Measurements from ENCODE around the gene HOXB7. TPM values are rescaled to one million over a fixed set of nuclear protein-coding genes. Genes with fewer than 3 reads are reported as not detected.

HOXB7 gene
- total RNA-seq, result 10 to 100 TPM in 1 of 4 donors, 1 to 10 TPM in 3; 2.3 to 11.1 (median 5.2) TPM

DNA sequence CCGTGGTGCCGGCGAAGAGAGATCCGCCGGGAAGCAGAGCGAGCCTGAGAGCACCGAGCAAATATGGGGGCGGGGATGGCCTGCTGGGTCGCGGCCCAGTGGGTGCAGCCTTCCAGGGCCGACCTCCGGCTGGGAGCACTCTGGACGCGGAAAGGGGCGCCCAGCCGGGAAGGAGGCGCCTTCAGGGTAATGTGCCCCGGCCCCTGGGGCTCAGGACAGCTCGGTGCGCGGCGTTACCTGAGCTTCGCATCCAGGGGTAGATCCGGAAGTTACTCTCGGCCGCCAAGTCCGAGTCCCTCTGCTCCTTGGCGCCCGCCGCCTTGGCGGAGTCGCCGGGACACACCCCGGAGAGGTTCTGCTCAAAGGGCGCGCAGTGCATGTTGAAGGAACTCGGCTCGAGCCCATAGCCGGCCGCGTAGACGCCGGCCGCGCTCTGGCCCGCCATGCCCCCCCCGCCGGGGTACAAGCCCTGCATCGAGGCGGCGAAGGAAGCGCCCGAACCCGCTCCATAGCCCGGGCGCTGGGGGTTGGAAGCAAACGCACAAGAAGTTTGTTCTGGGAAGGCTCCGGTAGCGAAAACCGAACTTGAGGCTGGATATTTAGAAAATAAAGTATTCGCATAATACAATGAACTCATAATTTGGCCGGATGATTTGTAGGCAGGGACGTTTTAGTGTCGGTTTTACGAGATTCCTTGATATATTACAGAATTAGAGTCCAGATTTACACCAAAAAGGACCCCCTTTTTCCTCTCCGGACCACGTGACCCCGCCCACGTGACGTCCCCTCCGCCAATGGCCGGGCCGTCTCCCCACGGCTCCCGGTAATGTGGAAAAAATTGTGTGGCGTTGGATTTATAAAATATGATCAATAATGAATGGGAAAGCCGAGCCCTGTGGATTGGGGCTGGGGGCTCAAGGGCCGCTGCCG lies at the start of gene HOXB7:
Gene HOXB7 (minus strand): TSS at position 736 of the 930 bp plus-strand sequence. CDS start 99 bp downstream, at position 637.
- TF ChIP-seq, protein P1, sequence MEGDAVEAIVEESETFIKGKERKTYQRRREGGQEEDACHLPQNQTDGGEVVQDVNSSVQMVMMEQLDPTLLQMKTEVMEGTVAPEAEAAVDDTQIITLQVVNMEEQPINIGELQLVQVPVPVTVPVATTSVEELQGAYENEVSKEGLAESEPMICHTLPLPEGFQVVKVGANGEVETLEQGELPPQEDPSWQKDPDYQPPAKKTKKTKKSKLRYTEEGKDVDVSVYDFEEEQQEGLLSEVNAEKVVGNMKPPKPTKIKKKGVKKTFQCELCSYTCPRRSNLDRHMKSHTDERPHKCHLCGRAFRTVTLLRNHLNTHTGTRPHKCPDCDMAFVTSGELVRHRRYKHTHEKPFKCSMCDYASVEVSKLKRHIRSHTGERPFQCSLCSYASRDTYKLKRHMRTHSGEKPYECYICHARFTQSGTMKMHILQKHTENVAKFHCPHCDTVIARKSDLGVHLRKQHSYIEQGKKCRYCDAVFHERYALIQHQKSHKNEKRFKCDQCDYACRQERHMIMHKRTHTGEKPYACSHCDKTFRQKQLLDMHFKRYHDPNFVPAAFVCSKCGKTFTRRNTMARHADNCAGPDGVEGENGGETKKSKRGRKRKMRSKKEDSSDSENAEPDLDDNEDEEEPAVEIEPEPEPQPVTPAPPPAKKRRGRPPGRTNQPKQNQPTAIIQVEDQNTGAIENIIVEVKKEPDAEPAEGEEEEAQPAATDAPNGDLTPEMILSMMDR (IDR thresholded peaks at IDR 0.05; ENCODE audit: low read depth), result no peak

DNA sequence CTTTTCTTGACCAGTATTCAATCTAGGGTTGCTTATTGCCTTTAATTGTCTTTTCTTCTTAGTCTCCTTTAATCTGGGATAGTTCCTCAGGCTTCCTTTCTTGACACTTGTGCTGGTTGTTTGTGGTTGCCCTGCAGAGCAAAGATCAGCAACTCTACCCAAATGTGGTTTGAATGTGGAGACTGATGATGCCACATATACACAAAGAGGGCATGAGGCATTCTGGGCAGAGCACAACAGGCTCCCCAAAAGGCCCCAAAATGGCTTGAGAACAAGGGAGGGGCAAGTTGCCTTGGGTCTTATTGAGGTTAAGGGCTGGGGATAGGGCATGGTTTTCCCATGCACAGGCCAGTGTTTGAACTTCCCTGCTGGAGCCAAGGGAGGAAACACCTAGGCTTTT lies 45.1 kb upstream of the HOXB7 start:
- TF ChIP-seq, protein P1 (IDR thresholded peaks at IDR 0.05; ENCODE audit: low read depth), result no peak

DNA sequence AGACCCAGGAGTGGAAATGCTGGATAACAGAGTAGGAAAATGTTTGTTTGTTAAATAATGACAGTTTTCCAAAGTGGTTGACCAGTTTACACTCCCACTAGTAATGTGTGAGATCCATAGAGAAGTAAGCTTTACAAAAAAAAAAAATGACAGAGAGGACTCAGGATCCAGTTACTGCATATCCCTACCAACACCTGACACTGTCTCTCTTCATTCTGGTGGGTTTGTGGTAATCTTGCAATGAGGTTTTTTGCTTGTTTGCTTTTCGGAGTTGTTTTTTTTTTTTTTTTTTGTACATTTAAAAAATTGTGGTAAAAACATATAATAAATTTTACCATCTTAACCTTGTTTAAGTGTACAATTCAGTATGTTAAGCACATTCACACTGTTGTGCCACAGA lies 38.9 kb upstream of the HOXB7 start:
- TF ChIP-seq, protein P1 (IDR thresholded peaks at IDR 0.05; ENCODE audit: low read depth), result no peak

DNA sequence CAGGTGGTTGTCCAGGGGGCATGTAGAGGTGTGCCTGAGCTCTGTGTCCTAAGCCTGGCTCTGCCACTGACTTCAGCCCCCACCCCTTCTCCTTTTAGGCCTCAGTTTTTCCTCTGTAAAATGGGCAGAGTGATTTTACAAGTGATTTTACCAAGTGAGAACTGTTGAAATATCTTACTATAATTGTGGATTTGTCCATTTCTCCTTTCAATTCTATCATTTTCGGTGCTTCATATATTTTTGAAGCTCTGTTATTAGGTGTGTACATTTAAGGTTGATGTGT lies 37.1 kb upstream of the HOXB7 start:
- TF ChIP-seq, protein P1 (IDR thresholded peaks at IDR 0.05; ENCODE audit: low read depth), result no peak

DNA sequence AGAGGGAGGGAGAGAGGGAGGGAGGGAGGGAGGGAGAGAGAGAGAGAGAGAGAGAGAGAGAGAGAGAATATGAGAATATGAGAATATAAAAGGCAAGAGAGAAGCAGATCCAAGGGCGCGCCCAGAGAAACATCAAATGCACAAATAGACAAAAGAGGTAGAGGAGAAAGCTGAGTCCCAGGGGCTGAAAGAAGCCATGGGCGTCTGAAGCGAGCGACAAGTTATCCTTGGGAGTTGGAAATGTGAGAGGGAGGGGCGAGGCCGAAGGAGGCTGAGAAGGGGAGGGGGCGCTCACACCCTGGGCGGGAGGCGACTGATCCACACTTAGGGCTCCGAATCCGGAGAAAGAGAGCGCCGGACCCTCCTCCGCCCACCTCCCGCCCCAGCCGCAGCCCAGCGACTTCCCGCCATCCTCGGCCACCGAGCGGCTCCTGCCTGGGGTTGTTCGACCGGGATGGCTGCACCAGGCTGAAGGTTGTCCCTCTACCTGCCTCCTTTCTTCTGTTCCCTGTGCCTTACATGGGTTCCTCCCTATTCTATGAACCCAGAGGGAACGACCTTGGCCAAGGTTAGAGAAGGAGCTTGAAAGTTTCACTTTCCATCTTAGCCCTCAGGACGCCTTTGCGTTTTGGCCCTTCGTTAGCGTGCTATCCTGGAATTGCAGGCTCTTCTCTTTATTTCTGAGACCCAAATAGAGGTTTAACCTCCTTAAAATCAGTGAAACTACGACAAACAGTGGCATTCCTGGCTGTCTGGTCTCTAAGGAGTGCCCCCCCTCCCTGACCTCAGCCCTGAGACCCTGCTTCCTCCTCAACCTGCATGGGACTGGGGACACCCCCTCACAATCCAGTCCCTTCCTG lies 36.5 kb upstream of the HOXB7 start:
- TF ChIP-seq, protein P1 (IDR thresholded peaks at IDR 0.05; ENCODE audit: low read depth), result no peak

DNA sequence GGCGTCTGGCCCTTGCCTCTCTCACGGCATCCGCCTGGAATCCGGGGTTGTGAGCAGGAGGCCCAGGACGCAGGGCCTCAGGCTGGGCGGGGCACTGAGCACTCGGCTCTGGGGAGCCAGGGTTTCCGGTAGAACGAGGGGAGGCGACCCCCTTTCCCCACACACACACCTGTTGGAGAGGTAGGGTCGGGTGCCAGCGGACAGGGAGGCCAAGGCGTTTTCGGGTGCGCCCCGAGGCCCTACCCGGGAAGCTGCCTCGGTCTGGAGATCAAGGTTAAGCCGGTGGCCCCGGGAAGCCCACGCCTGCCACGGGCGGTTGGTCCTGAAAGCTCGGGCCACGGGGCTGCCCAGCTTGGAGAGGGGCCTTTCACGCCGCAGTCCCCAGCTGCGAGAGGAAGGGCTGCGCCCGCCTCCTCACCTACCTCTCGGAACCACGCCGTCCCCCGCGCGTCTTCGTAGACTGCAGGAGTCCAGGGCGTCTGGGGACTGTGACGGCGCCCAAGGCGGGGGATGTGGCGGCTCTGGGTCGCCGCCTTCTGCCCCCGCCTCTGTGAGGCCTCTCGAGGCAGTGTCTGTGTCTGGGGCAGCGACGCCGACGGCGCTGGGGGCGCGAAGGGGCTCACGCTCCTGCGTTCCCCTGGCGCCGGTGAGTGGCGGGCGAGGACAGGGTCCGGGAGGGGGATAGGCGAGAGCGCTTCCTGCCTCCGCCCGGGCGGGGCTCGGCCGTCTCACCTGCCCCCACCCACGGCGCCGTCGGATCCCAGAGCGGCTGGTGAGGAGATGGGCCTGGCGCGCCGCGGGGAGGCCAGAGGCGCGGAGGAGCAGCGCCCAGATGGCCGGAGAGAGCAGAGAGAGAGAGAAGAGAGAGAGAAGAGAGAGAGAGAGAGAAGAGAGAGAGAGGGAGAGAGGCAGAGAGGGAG lies 35.6 kb upstream of the HOXB7 start:
- TF ChIP-seq, protein P1 (IDR thresholded peaks at IDR 0.05; ENCODE audit: low read depth), result no peak

All from subcutaneous adipose tissue (tissue), 4 donors.